GM06990 (cell line): ENCODE results near the gene RASL11B.

Source experiments
- DNase-seq: peaks from one replicate; pipeline ENCODE4 v3.0.0-alpha.2; 2011; ENCODE audit not compliant: insufficient read length; ENCODE audit errors: extremely low read depth
- H3K27me3 ChIP-seq: replicated peaks from 2 replicates; pipeline ENCODE4 v1.6.0; 2011; ENCODE audit warnings: low read length; ENCODE audit not compliant: control insufficient read depth, insufficient read depth
- H3K36me3 ChIP-seq: 2 replicates; pipeline ENCODE4 v1.5.1; 2011; ENCODE audit warnings: low read length; ENCODE audit not compliant: control insufficient read depth, insufficient read depth
- H3K4me3 ChIP-seq: replicated peaks from 2 replicates; pipeline ENCODE4 v1.5.1; 2011; ENCODE audit warnings: low read depth, mild to moderate bottlenecking, control low read depth, low read length
- TF ChIP-seq, protein P1 (sequence below): IDR thresholded peaks from 2 replicates; pipeline ENCODE4 v1.5.1; 2011; ENCODE audit warnings: low read length, control low read depth, mild to moderate bottlenecking, inconsistent platforms; ENCODE audit not compliant: insufficient read depth, poor library complexity, severe bottlenecking

RASL11B gene

GRCh38 chr4:52850406-52851124, 11.6 kb upstream of the RASL11B start:
- TF ChIP-seq, protein P1, sequence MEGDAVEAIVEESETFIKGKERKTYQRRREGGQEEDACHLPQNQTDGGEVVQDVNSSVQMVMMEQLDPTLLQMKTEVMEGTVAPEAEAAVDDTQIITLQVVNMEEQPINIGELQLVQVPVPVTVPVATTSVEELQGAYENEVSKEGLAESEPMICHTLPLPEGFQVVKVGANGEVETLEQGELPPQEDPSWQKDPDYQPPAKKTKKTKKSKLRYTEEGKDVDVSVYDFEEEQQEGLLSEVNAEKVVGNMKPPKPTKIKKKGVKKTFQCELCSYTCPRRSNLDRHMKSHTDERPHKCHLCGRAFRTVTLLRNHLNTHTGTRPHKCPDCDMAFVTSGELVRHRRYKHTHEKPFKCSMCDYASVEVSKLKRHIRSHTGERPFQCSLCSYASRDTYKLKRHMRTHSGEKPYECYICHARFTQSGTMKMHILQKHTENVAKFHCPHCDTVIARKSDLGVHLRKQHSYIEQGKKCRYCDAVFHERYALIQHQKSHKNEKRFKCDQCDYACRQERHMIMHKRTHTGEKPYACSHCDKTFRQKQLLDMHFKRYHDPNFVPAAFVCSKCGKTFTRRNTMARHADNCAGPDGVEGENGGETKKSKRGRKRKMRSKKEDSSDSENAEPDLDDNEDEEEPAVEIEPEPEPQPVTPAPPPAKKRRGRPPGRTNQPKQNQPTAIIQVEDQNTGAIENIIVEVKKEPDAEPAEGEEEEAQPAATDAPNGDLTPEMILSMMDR = no peak
- no peak for DNase-seq
- Histone ChIP-seq H3K27me3 (no peaks in the 10 kb centered on the region; the same call in none of the 2 replicates), H3K4me3 (no peak overlapping the region), H3K36me3 (no peaks in the 10 kb centered on the region)

GRCh38 chr4:52852041-52852440, 10.1 kb upstream of the RASL11B start:
- Histone ChIP-seq H3K36me3 (no peaks in the 10 kb centered on the region), H3K4me3 (no peak overlapping the region), H3K27me3 (no peaks in the 10 kb centered on the region; the same call in none of the 2 replicates)
- DNase-seq = no peak
- TF ChIP-seq, protein P1 = no peak

DNA sequence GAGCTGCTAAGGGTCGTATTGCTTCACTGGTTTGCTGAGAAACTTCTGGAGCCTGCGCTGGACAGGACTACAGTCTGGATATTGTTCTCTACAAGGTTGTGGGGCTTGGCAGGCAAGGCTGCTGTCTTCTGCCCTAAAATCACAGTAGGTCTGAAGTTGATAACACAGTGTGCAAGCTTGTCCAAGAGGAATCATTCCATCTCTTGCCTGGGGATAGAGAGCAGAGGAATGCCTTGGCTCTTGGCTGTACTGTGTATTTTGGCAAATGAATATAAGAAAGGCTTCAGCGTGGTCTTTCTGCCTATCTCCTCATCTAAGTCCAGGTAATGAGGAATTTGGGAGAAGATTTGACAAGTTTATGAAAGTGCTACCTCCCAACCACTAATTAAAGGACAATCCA, 9.4 kb upstream of the RASL11B start:
- no peaks in the 10 kb centered on the region; the same call in none of the 2 replicates for H3K27me3 ChIP-seq
- no peak for DNase-seq
- no peaks in the 10 kb centered on the region for H3K36me3 ChIP-seq
- TF ChIP-seq, protein P1 = no peak
- no peak overlapping the region for H3K4me3 ChIP-seq

- no peaks in the 10 kb centered on the region for H3K36me3 ChIP-seq
- no peaks in the 10 kb centered on the region; the same call in none of the 2 replicates for H3K27me3 ChIP-seq
- H3K4me3 ChIP-seq = no peak overlapping the region
- DNase-seq = no peak
- TF ChIP-seq, protein P1 = no peak
Measured at GRCh38 chr4:52853351-52853750, 8.8 kb upstream of the RASL11B start.

DNA sequence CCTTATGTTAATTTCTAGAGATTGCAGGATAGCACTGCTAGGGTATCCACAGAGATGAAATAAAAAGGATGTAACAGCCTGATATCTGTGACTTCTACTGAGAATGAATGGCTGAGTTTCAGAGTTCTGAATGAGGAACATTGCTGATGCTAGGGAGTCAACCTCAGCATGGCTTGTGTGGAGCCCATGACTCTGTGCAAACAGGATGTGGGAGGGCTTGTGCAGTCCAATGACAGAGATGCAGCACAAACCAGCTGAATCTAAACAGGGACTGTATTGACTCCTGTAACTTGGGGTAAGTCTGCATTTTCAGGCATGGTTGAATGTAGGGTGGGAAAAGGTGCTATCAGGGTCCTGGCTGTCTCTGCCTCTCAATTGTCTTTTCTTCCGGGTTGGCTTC, 5.3 kb upstream of the RASL11B start:
- Histone ChIP-seq H3K36me3 (no peaks in the 10 kb centered on the region), H3K4me3 (no peak overlapping the region), H3K27me3 (no peaks in the 10 kb centered on the region; the same call in 1 of the 2 replicates)
- DNase-seq = no peak
- TF ChIP-seq, protein P1 = no peak
